NCI-H2227 treated with DMSO at 0.1 percent for 48 hours (cell line): ENCODE measurements around the gene AKR1C4.
"Not testable (repeated sequence)": the region's sequence is repeated elsewhere in the genome, so short reads cannot be mapped to it uniquely, and the experiment has no call there.

Experiments used
- DNase-seq: peaks from one replicate; lab custom pipeline; 2025; lab: John Stamatoyannopoulos, UW

AKR1C4 gene

DNA sequence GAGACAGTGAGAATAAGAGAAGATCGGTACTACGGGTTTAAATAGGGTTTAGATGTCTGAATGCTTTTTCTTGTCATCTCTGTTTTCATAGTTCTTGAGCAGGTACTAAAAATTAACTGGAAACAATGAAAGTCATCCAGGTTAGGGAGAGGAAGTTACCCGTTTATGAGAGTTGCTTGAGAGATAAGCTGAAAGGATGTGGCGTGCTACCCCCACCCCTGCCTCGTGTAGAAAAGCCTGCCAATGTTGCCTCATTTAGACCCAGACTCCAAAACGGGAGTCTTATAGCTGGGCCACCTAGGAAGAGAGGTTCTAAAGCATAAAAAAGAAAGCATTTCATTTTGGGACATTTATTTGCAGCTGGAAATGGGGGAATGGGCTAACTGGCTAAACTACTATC, 10.2 kb downstream of the AKR1C4 start:
- no peak for DNase-seq

- not testable (repeated sequence) for DNase-seq
These were observed 13.1 kb downstream of the AKR1C4 start for GRCh38 chr10:5209776-5210175.

- not testable (repeated sequence) for DNase-seq
These were observed 13.6 kb downstream of the AKR1C4 start for GRCh38 chr10:5210261-5210660.

GRCh38 chr10:5211696-5212536, 15.3 kb downstream of the AKR1C4 start:
- DNase-seq = no peak

- DNase-seq = no peak
These were observed 20.2 kb downstream of the AKR1C4 start for GRCh38 chr10:5216801-5217200.

- DNase-seq = no peak
These were observed 22.6 kb downstream of the AKR1C4 start for GRCh38 chr10:5219262-5219661.

- not testable (repeated sequence) for DNase-seq
These were observed 26.3 kb downstream of the AKR1C4 start for GRCh38 chr10:5222942-5223341.

DNA sequence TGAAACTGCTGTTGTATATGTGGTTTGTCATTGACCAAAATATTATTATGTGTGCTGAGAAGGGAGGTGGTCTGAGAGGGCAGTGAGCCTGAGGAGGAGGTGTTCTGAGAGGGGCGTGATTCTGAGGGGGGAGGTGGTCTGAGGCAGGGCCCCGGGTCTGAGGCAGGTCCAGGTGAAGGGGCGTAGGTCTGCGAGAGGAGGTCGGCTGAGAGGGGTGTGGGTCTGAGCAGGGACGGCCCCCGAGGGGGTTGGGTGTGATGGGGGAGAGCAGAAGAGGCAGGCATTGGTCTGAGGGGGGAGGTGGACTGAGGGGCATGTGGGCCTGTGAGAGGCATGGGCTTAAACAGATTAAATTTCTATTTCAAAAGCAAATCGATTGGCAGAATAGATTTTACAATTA, 32.4 kb downstream of the AKR1C4 start:
- no peak for DNase-seq

- no peak for DNase-seq
These were observed 36.7 kb downstream of the AKR1C4 start for GRCh38 chr10:5233324-5233723.

DNA sequence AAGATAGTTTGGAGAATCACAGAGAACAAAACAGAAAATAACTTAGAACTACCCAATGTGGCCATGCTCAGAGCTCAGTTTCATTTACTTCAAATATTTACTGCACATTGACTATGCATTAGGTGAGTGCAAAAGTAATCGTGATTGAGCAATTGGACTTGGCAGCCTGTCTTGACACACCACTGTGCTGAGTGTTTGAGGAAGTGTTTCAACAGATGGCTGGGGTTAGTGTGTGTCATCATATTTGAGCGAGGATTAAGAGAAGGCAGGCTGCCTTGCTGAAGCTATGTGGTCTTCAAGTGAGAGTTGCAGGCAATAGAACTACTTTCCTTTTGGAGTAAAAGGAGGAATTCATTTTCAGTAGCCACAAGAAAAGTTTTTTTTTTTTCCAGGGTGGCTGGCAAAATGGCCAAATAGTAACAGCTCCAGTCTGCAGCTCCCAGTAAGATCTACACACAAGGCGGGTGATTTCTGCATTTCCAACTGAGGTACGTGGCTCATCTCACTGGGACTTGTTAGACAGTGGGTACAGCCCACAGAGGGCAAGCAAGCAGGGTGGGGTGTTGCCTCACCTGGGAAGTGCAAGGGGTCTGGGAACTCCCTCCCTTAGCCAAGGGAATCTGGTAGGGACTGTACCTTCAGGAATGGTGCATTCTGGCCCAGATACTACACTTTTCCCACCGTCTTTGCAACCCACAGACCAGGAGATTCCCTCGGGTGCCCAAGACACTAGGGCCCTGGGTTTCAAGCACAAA, 37.6 kb downstream of the AKR1C4 start:
- no peak for DNase-seq

GRCh38 chr10:5237541-5237940, 40.9 kb downstream of the AKR1C4 start:
- not testable (repeated sequence) for DNase-seq

DNA sequence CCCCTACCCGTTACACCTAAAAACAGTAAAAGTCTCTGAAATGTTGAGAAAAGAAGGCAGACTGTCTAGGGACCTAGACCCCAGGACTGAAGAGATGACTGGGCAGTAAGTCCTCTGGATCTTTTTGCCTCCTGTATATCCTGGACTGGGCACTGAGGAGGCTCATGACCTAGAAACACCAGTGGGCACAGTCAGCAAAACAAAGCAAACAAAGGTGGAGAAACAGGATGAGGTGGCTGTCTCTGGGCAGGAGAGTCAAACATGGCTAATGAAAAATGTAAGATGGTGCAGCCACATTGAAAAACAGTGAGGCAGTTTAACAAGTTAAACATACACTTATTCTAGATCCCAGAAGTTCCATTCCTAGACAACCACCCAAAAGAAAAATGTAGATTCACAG, 45.9 kb downstream of the AKR1C4 start:
- no peak for DNase-seq

DNA sequence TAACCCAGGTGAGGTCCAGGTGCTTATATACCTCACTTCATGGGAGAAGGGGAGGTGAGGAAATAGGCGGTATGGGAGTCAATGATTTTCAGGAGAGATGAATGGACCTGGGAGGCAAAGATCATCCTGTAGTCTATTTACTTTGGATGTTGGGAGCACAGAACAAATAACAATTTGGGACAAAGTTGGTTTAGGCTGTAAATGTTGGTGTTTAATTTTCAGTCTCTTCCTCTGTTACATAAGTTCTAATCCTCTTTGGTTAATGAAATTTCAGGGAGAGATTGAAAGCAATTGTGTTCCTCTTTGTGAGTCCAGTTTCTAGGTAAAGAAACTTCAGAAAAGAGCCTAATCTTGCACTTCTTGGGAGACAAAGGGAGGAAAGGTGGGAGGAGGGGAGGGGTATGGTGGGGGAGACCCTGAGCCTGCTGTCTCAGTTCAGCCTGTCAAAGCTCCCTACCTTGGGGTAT, 46.9 kb downstream of the AKR1C4 start:
- no peak for DNase-seq

GRCh38 chr10:5252177-5253037, 55.8 kb downstream of the AKR1C4 start:
- no peak for DNase-seq

DNA sequence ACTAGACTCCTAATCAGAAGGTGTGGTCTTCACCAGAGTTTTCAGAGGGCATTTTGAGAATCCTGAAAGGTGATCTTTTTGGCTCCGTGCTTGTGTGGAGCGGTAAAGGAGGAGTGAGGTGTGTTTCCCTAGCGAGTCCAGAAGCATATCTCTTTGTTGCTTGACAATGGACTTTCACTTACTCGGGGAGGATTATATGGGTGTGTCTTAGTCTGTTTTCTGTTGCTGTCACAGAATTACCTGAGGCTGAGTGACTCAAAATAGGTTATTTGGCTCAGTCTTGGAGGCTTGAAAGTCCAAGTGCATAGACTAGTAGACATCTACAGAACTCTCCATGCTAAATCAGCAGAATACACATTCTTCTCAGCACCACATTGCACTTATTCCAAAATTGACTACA, 57.9 kb downstream of the AKR1C4 start:
- DNase-seq = no peak

DNA sequence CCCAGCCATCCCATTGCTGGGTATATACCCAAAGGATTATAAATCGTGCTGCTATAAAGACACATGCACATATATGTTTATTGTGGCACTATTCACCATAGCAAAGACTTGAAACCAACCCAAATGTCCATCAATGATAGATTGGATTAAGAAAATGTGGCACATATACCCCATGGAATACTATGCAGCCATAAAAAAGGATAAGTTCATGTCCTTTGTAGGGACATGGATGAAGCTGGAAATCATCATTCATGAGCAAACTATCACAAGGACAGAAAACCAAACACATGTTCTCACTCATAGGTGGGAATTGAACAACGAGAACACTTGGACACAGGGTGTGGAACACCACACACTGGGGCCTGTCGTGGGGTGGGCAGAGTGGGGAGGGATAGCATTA, 61.1 kb downstream of the AKR1C4 start:
- DNase-seq = not testable (repeated sequence)

DNA sequence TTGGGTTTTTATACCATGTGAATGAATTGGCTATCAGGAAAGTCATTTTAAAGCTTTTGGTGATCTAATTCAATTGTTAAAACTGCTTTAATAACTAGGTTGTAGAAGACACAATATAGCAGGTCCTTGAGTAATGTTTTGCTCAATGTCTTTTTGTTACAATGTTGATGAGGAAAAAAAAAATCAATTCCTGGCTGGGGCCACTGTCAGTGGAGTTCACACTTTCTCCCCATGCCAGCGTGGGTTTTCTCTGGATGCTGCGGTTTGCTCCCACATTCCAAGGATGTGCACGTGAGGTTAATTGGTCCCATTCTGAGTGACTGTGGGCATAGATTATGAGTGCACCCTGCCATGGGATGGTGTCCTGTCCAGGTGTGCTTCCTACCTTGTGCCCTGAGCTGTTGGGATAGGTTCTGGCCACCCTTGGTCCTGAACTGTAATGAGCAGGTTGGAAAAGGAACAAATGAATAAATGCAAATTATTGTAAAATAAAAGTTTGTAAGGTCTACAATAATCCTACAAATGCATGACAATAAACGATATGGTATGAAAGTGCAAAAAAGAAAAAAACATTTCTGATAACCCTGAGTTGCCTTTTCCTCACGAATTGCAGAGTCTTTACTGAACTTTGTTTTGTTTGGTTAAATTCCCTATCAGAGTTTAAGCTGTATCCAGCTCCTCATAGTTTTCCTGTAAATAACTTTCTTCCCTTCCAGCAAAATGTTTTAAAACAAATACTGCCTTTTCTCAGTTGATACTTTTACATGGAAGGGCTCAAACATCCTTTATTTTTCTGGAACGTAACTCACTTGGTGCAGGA, 62.7 kb downstream of the AKR1C4 start:
- no peak for DNase-seq

DNA sequence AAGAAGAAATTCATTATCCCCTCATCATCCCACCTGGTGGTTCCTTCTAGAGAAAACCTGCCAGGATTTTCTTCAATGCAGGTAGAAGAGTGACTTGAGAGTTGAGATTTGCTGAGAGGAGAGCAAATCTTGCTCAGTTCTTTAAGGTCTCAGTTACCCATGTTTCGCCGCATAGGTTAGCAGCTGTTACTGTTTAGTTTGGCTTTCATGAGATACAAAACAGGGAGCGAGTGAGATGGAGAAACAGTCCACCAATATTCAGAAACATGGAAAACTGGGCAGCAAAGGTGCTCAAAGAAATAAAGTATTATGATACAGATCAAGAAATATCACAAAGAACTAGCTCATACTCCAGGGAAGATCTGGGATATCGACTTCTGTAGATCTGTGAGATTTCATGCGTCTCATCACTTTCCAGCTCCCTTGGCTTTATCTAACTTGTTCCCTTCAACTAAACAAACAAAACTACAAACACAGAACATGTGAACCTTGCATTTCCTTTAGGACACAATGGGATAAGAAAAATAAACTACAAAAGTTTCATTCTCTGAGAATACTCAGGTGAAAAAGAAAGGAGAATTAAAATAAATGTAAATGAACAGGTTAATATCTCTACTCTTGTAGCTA, 63.4 kb downstream of the AKR1C4 start:
- no peak for DNase-seq

DNA sequence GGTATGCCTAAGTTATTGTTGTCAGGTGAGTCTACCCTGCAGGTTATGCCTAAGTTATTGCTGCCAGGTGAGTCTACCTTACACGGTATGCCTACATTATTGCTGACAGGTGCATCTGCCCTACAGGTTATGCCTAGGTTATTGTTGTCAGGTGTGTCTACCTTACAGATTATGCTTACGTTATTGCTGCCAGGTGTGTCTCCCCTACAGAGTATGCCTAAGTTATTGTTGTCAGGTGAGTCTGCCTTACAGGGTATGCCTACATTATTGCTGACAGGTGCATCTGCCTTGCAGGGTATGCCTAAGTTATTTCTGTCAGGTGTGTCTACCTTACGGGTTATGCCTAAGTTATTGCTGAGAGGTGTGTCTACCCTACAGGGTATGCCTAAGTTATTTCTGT, 64.2 kb downstream of the AKR1C4 start:
- no peak for DNase-seq

- DNase-seq = no peak
These were observed 68.5 kb downstream of the AKR1C4 start for GRCh38 chr10:5265139-5265538.

GRCh38 chr10:5266351-5266750, 69.7 kb downstream of the AKR1C4 start:
- no peak for DNase-seq
